ENCODE data around the gene ACVR2A.

The ACVR2A gene

GRCh38 chr2:147845411-147845971 lies 662 bp downstream of the ACVR2A start:
- no peaks in the 10 kb centered on the region for H3K27me3 ChIP-seq (ENCODE audit: low read depth)
- peaks cover 20% of the 10 kb centered on the region for H3K4me1 ChIP-seq
- H3K9me3 ChIP-seq = no peaks in the 10 kb centered on the region
- in situ Hi-C loops (cut with MboI; ENCODE audit: low sequenced_read_pairs) = no loop called here
- no peak for DNase-seq (ENCODE audit: low spot score in 2 of 2)
- H3K4me3 ChIP-seq = peak overlapping the region; percentile 56
- no peaks in the 10 kb centered on the region for H3K36me3 ChIP-seq (replicated peaks)

GRCh38 chr2:147846412-147847081 lies 1.7 kb downstream of the ACVR2A start:
- in situ Hi-C loops (cut with MboI; ENCODE audit: low sequenced_read_pairs) = no loop called here
- H3K9me3 ChIP-seq = no peaks in the 10 kb centered on the region
- H3K27me3 ChIP-seq (ENCODE audit: low read depth) = no peaks in the 10 kb centered on the region
- no peaks in the 10 kb centered on the region; the same call in 1 of the 2 replicates for H3K36me3 ChIP-seq (replicated peaks)
- DNase-seq (ENCODE audit: low spot score in 2 of 2) = peak; percentile 12 to 62
- peak overlapping the region; percentile 56 for H3K4me3 ChIP-seq
- peaks cover 20% of the 10 kb centered on the region for H3K4me1 ChIP-seq

- no peak overlapping the region for H3K4me3 ChIP-seq
- H3K36me3 ChIP-seq (replicated peaks) = no peaks in the 10 kb centered on the region; the same call in 1 of the 2 replicates
- H3K4me1 ChIP-seq = peaks cover 20% of the 10 kb centered on the region
- H3K27me3 ChIP-seq (ENCODE audit: low read depth) = no peaks in the 10 kb centered on the region
- in situ Hi-C loops (cut with MboI; ENCODE audit: low sequenced_read_pairs) = no loop called here
- DNase-seq (ENCODE audit: low spot score in 2 of 2) = no peak
- no peaks in the 10 kb centered on the region for H3K9me3 ChIP-seq
Observed at GRCh38 chr2:147847746-147848391, 3.0 kb downstream of the ACVR2A start.

- H3K27me3 ChIP-seq (ENCODE audit: low read depth) = no peaks in the 10 kb centered on the region
- in situ Hi-C loops (cut with MboI; ENCODE audit: low sequenced_read_pairs) = no loop called here
- DNase-seq (ENCODE audit: low spot score in 2 of 2) = no peak
- no peaks in the 10 kb centered on the region; the same call in 1 of the 2 replicates for H3K36me3 ChIP-seq (replicated peaks)
- H3K4me3 ChIP-seq = no peak overlapping the region
- H3K4me1 ChIP-seq = peaks cover 16% of the 10 kb centered on the region
- H3K9me3 ChIP-seq = no peaks in the 10 kb centered on the region
Observed at GRCh38 chr2:147850838-147851237, 6.0 kb downstream of the ACVR2A start.

- Histone ChIP-seq H3K4me3 (no peak overlapping the region), H3K27me3 (ENCODE audit: low read depth) (no peaks in the 10 kb centered on the region), H3K4me1 (peaks cover 16% of the 10 kb centered on the region), H3K36me3 (replicated peaks) (no peaks in the 10 kb centered on the region; the same call in 1 of the 2 replicates), H3K9me3 (no peaks in the 10 kb centered on the region)
- DNase-seq (ENCODE audit: low spot score in 2 of 2) = no peak
- in situ Hi-C loops (cut with MboI; ENCODE audit: low sequenced_read_pairs) = no loop called here
Observed at GRCh38 chr2:147851244-147851930, 6.6 kb downstream of the ACVR2A start.

GRCh38 chr2:147854557-147855134 lies 9.8 kb downstream of the ACVR2A start:
- Histone ChIP-seq H3K27me3 (ENCODE audit: low read depth) (no peaks in the 10 kb centered on the region), H3K4me3 (no peak overlapping the region), H3K4me1 (no peaks in the 10 kb centered on the region), H3K9me3 (no peaks in the 10 kb centered on the region), H3K36me3 (replicated peaks) (no peaks in the 10 kb centered on the region; the same call in 1 of the 2 replicates)
- DNase-seq (ENCODE audit: low spot score in 2 of 2) = no peak
- in situ Hi-C loops (cut with MboI; ENCODE audit: low sequenced_read_pairs) = no loop called here

GRCh38 chr2:147855316-147855715 lies 10.5 kb downstream of the ACVR2A start:
- H3K9me3 ChIP-seq = no peaks in the 10 kb centered on the region
- H3K27me3 ChIP-seq (ENCODE audit: low read depth) = no peaks in the 10 kb centered on the region
- no peak for DNase-seq (ENCODE audit: low spot score in 2 of 2)
- H3K4me1 ChIP-seq = no peaks in the 10 kb centered on the region
- in situ Hi-C loops (cut with MboI; ENCODE audit: low sequenced_read_pairs) = no loop called here
- no peaks in the 10 kb centered on the region; the same call in 1 of the 2 replicates for H3K36me3 ChIP-seq (replicated peaks)
- no peak overlapping the region for H3K4me3 ChIP-seq

GRCh38 chr2:147855977-147856376 lies 11.1 kb downstream of the ACVR2A start:
- DNase-seq (ENCODE audit: low spot score in 2 of 2) = no peak
- H3K27me3 ChIP-seq (ENCODE audit: low read depth) = no peaks in the 10 kb centered on the region
- no peak overlapping the region for H3K4me3 ChIP-seq
- in situ Hi-C loops (cut with MboI; ENCODE audit: low sequenced_read_pairs) = no loop called here
- H3K4me1 ChIP-seq = no peaks in the 10 kb centered on the region
- H3K9me3 ChIP-seq = no peaks in the 10 kb centered on the region
- no peaks in the 10 kb centered on the region; the same call in 1 of the 2 replicates for H3K36me3 ChIP-seq (replicated peaks)

- no peak overlapping the region for H3K4me3 ChIP-seq
- peaks cover 7% of the 10 kb centered on the region; the same call in 1 of the 2 replicates for H3K4me1 ChIP-seq
- H3K36me3 ChIP-seq (replicated peaks) = no peaks in the 10 kb centered on the region
- no peaks in the 10 kb centered on the region for H3K9me3 ChIP-seq
- in situ Hi-C loops (cut with MboI; ENCODE audit: low sequenced_read_pairs) = no loop called here
- H3K27me3 ChIP-seq (ENCODE audit: low read depth) = no peaks in the 10 kb centered on the region
- DNase-seq (ENCODE audit: low spot score in 2 of 2) = no peak
Observed at GRCh38 chr2:147860009-147860408, 15.2 kb downstream of the ACVR2A start.

GRCh38 chr2:147862859-147863516 lies 18.2 kb downstream of the ACVR2A start:
- Histone ChIP-seq H3K9me3 (no peaks in the 10 kb centered on the region), H3K4me1 (peaks cover 7% of the 10 kb centered on the region; the same call in 1 of the 2 replicates), H3K4me3 (no peak overlapping the region), H3K36me3 (replicated peaks) (no peaks in the 10 kb centered on the region), H3K27me3 (ENCODE audit: low read depth) (no peaks in the 10 kb centered on the region)
- in situ Hi-C loops (cut with MboI; ENCODE audit: low sequenced_read_pairs) = no loop called here
- DNase-seq (ENCODE audit: low spot score in 2 of 2) = no peak

- Histone ChIP-seq H3K4me1 (peaks cover 7% of the 10 kb centered on the region; the same call in 1 of the 2 replicates), H3K9me3 (no peaks in the 10 kb centered on the region), H3K4me3 (no peak overlapping the region), H3K36me3 (replicated peaks) (no peaks in the 10 kb centered on the region), H3K27me3 (ENCODE audit: low read depth) (no peaks in the 10 kb centered on the region)
- in situ Hi-C loops (cut with MboI; ENCODE audit: low sequenced_read_pairs) = no loop called here
- DNase-seq (ENCODE audit: low spot score in 2 of 2) = no peak
Observed at GRCh38 chr2:147863835-147864234, 19.0 kb downstream of the ACVR2A start.

- H3K27me3 ChIP-seq (ENCODE audit: low read depth) = no peaks in the 10 kb centered on the region
- peaks cover 7% of the 10 kb centered on the region for H3K4me1 ChIP-seq
- no peak for DNase-seq (ENCODE audit: low spot score in 2 of 2)
- in situ Hi-C loops (cut with MboI; ENCODE audit: low sequenced_read_pairs) = no loop called here
- H3K4me3 ChIP-seq = no peak overlapping the region
- no peaks in the 10 kb centered on the region for H3K9me3 ChIP-seq
- H3K36me3 ChIP-seq (replicated peaks) = no peaks in the 10 kb centered on the region
Observed at GRCh38 chr2:147865560-147865959, 20.7 kb downstream of the ACVR2A start.

GRCh38 chr2:147867050-147867449 lies 22.2 kb downstream of the ACVR2A start:
- peaks cover 4% of the 10 kb centered on the region; the same call in 1 of the 2 replicates for H3K4me1 ChIP-seq
- in situ Hi-C loops (cut with MboI; ENCODE audit: low sequenced_read_pairs) = no loop called here
- DNase-seq (ENCODE audit: low spot score in 2 of 2) = no peak

More at GRCh38 chr2:147867050-147867449, 22.2 kb downstream of the ACVR2A start:
- H3K36me3 ChIP-seq (replicated peaks) = no peaks in the 10 kb centered on the region
- no peak overlapping the region for H3K4me3 ChIP-seq
- no peaks in the 10 kb centered on the region for H3K9me3 ChIP-seq
- H3K27me3 ChIP-seq (ENCODE audit: low read depth) = no peaks in the 10 kb centered on the region

Data from HAP-1 (cell line).